Esophagus muscularis mucosa (tissue), 4 donors: ENCODE results near the gene FKBP2. TPM values are rescaled to one million over a fixed set of nuclear protein-coding genes. Genes with fewer than 3 reads are reported as not detected.

Experiments
- DNase-seq: peaks from one replicate; pipeline ENCODE4 v3.0.0-alpha.2; 2017; ENCODE audit errors: extremely low spot score
- H3K27ac ChIP-seq, 4 donors: fragments of 200-600 bp; sonication (generic); replicated peaks in 1 of 4; 1 replicate in 3 of 4; 2 replicates in 1 of 4; pipeline ENCODE4 v1.5.1; 2016 to 2019; ENCODE audit warnings: mild to moderate bottlenecking in 1 of 4
- H3K27me3 ChIP-seq, 4 donors: fragments of 200-600 bp; sonication (generic); one replicate each; pipeline versions ENCODE4 v1.5.1 to v1.6.0; 2016 to 2019
- H3K36me3 ChIP-seq, 4 donors: fragments of 200-600 bp; sonication (generic); one replicate each; pipeline ENCODE4 v1.5.1; 2016 to 2019
- H3K4me1 ChIP-seq, 4 donors: fragments of 200-600 bp; sonication (generic); one replicate each; pipeline ENCODE4 v1.5.1; 2016 to 2019
- H3K4me3 ChIP-seq, 4 donors: fragments of 200-600 bp; sonication (generic); 1 replicate in 2 of 4; 2 replicates in 2 of 4; pipeline ENCODE4 v1.5.1; 2016 to 2019; ENCODE audit warnings: mild to moderate bottlenecking in 4 of 4, moderate library complexity in 1 of 4
- H3K9me3 ChIP-seq, 4 donors: fragments of 200-600 bp; sonication (generic); 1 replicate in 3 of 4; 2 replicates in 1 of 4; pipeline ENCODE4 v1.5.1; 2016 to 2019
- EP300 ChIP-seq: sonication (generic); formaldehyde crosslinking; IDR thresholded peaks from one replicate; pipeline ENCODE4 v1.6.1; 2017; ENCODE audit warnings: antibody characterized with exemption
- POLR2A ChIP-seq: fragments of 450-650 bp; IDR thresholded peaks from one replicate; pipeline ENCODE4 v1.6.1; 2017; ENCODE audit warnings: antibody characterized with exemption, moderate library complexity, mild to moderate bottlenecking, low read depth
- POLR2AphosphoS5 ChIP-seq, 2 donors: sonication (generic); formaldehyde crosslinking; IDR thresholded peaks; one replicate each; pipeline ENCODE4 v1.6.1; 2017; ENCODE audit warnings: antibody characterized with exemption in 2 of 2
- WGBS: methylation state at CpG from one replicate; pipeline ENCODE4 v1.1.5; 2018; 5-methylcytosine and 5-hydroxymethylcytosine counted together
- intact Hi-C: fragments of 100-400 bp; cut with DNase I; formaldehyde crosslinking; loops from one replicate; pipeline ENCODE4 v1.15.1; 2023
- total RNA-seq, 4 donors: library from RNA; depleted of rRNA; stranded (reverse); fragments of >200 nt; gene quantifications; one replicate each; pipeline versions ENCODE4 v1.1.0 to v1.2.1, GENCODE V29; 2016
- TF ChIP-seq, protein P1 (sequence below), 3 experiments: fragments of 200-600 bp in 2 of 3; fragments of 450-650 bp in 1 of 3; sonication (generic) in 2 of 3; IDR thresholded peaks; one replicate each; pipeline ENCODE4 v1.5.1; 2017 to 2019; ENCODE audit warnings: antibody characterized with exemption in 3 of 3, mild to moderate bottlenecking in 2 of 3, moderate library complexity in 1 of 3

Gene FKBP2
- total RNA-seq, 4 donors from 2014 or later: 49.0 to 87.8 (median 65.5) TPM

DNA sequence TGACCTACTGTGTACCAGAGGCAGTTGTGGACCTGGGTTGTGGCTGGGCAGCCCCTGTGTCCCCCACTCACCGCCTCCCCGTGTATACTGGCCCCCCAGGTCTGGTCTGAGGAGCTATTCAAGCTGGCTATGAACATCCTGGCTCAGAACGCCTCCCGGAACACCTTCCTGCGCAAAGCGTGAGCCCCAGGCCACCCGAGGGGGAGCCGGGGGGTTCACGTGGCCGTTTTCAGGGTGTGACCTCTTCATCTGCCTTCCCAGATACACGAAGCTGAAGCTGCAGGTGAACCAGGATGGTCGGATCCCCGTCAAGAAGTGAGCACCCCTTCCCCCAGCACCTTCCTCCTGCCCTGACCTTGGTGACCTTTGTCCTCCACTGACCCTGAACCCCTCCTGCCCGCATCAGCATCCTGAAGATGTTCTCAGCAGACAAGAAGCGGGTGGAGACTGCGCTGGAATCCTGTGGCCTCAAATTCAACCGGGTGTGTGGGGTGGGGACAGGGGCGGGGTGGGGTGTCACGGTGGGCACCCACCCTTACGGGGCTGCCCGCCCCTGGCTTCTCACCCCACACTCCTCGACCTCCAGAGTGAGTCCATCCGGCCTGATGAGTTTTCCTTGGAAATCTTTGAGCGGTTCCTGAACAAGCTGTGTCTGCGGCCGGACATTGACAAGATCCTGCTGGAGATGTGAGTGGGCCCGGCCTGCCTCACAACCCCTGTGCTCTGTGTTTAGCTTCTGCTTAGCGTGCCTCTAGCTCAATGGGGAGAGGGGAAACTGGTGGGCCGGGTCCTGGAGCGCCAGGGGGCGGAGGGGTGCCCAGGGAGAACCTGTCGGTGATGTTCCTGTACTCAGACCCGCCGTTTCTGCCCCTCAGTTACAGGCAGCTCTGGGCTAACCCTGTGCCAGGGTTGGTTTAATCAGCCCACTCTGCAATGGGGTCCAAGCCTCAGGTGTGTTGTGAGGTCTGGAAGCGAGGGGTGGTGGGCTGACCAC, 14.5 kb downstream of the FKBP2 start:
- peaks cover 22 to 63% (median 60%) of the 10 kb centered on the region in 4 donors for H3K36me3 ChIP-seq

DNA sequence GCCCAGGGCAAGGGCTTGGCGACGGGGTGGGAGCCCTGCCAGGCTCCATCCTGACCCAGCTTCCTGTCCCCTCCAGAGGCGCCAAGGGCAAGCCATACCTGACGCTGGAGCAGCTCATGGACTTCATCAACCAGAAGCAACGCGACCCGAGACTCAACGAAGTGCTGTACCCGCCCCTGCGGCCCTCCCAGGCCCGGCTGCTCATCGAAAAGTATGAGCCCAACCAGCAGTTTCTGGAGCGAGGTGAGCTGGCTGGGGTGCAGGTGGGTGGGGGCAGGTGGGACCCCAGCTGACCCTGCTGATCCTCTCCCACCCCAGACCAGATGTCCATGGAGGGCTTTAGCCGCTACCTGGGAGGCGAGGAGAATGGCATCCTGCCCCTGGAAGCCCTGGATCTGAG, 15.4 kb downstream of the FKBP2 start:
- DNase-seq: no peak
- peaks cover 22 to 34% (median 27%) of the 10 kb centered on the region in 4 donors for H3K4me1 ChIP-seq
- H3K9me3 ChIP-seq: no peaks in the 10 kb centered on the region
- TF ChIP-seq EP300 (no peak), POLR2A (no peak), POLR2AphosphoS5 (IDR thresholded peaks at IDR 0.05) (no peak)
- TF ChIP-seq, protein P1, sequence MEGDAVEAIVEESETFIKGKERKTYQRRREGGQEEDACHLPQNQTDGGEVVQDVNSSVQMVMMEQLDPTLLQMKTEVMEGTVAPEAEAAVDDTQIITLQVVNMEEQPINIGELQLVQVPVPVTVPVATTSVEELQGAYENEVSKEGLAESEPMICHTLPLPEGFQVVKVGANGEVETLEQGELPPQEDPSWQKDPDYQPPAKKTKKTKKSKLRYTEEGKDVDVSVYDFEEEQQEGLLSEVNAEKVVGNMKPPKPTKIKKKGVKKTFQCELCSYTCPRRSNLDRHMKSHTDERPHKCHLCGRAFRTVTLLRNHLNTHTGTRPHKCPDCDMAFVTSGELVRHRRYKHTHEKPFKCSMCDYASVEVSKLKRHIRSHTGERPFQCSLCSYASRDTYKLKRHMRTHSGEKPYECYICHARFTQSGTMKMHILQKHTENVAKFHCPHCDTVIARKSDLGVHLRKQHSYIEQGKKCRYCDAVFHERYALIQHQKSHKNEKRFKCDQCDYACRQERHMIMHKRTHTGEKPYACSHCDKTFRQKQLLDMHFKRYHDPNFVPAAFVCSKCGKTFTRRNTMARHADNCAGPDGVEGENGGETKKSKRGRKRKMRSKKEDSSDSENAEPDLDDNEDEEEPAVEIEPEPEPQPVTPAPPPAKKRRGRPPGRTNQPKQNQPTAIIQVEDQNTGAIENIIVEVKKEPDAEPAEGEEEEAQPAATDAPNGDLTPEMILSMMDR (IDR thresholded peaks at IDR 0.05): no peak
- no peak overlapping the region for H3K4me3 ChIP-seq
- intact Hi-C loops: no loop called here
- 69% methylated on average over 5 of the region's 15 CpGs for whole genome bisulfite sequencing
- no peak overlapping the region for H3K27ac ChIP-seq
- no peaks in the 10 kb centered on the region for H3K27me3 ChIP-seq
- peaks cover 26 to 69% (median 66%) of the 10 kb centered on the region in 4 donors for H3K36me3 ChIP-seq

More for the DNA sequence above, 14.5 kb downstream of the FKBP2 start:
- Histone ChIP-seq H3K4me3 (no peak overlapping the region), H3K4me1 (peaks cover 29 to 42% (median 35%) of the 10 kb centered on the region in 4 donors), H3K9me3 (no peaks in the 10 kb centered on the region), H3K27ac (no peak overlapping the region), H3K27me3 (no peaks in the 10 kb centered on the region)
- WGBS: 75% methylated on average over 16 of the region's 35 CpGs
- intact Hi-C loops: no loop called here
- DNase-seq: no peak
- no peak for TF ChIP-seq EP300
- TF ChIP-seq POLR2AphosphoS5 (IDR thresholded peaks at IDR 0.05): no peak
- no peak for TF ChIP-seq POLR2A
- TF ChIP-seq, protein P1 (IDR thresholded peaks at IDR 0.05): no peak

DNA sequence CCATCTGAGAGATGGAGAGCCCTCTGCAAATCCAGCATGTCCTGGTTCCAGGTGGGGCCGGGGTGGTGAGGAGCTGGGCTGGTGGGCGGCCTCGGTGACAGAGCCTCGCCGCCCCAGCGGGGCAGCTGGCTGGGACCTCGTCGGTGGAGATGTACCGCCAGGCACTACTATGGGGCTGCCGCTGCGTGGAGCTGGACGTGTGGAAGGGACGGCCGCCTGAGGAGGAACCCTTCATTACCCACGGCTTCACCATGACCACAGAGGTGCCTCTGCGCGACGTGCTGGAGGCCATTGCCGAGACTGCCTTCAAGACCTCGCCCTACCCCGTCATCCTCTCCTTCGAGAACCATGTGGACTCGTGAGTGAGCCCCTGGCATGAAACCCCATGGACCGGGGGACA, 17.5 kb downstream of the FKBP2 start:
- DNase-seq: no peak
- Histone ChIP-seq H3K27me3 (no peaks in the 10 kb centered on the region), H3K4me1 (peaks cover 6 to 16% (median 10%) of the 10 kb centered on the region in 4 donors), H3K4me3 (no peak overlapping the region), H3K36me3 (peaks cover 39 to 89% (median 87%) of the 10 kb centered on the region in 4 donors), H3K9me3 (no peaks in the 10 kb centered on the region), H3K27ac (no peak overlapping the region)
- WGBS: 83% methylated on average over 7 of the region's 24 CpGs
- TF ChIP-seq EP300: no peak
- intact Hi-C loops: no loop called here

DNA sequence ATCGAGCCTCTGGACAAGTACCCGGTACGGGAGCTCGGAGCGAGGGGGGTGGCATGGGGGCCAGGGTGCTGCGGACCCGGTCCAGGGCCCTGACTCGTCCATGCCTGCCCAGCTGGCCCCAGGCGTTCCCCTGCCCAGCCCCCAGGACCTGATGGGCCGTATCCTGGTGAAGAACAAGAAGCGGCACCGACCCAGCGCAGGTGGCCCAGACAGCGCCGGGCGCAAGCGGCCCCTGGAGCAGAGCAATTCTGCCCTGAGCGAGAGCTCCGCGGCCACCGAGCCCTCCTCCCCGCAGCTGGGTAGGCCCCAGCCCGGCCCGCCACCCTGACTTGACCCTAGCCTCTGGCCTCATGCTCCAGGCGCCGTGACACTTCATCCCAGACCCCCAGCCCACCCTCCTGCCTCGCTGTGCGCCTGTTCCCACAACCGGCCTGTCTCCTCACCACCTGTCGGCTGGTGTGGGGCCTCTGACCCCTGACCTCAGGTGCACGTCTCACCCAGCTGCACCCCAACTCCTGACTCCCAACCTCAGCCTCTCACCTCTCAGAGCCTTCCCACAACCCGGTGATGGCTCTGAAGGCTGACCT, 18.1 kb downstream of the FKBP2 start:
- Histone ChIP-seq H3K27ac (no peak overlapping the region), H3K27me3 (no peaks in the 10 kb centered on the region), H3K9me3 (no peaks in the 10 kb centered on the region), H3K4me1 (peaks cover 0 to 9% (median 4%) of the 10 kb centered on the region in 4 donors), H3K4me3 (no peak overlapping the region), H3K36me3 (peaks cover 40 to 96% (median 93%) of the 10 kb centered on the region in 4 donors)
- TF ChIP-seq, protein P1 (IDR thresholded peaks at IDR 0.05): no peak
- TF ChIP-seq EP300 (no peak), POLR2A (no peak), POLR2AphosphoS5 (IDR thresholded peaks at IDR 0.05) (no peak)
- DNase-seq: no peak
- intact Hi-C loops: no loop called here
- WGBS: 95% methylated on average over 11 of the region's 32 CpGs

DNA sequence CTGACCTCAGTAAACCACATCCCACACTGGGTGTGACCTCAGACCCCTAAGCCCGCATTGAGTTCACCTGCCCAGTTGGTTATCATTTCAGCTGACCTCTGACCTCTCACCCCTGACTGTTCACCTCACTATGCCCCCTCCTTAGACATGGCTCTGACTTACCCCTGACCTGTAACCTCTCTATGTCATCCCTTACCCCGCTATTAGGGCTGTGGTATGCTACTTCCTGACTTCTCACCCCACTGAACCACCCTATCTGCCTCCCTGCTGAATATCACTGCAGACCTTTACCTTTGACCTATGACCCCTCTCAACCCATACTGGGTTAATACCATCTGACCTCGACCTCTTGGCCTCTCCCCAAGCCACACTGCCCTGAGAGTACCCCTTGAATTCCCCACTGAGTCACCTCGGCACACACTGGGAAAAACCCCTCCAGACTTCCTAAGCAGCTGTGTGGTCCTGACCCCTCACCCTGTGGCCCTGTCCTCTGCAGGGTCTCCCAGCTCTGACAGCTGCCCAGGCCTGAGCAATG, 18.7 kb downstream of the FKBP2 start:
- Histone ChIP-seq H3K27ac (no peak overlapping the region), H3K4me3 (no peak overlapping the region), H3K36me3 (peaks cover 45 to 98% (median 95%) of the 10 kb centered on the region in 4 donors), H3K27me3 (no peaks in the 10 kb centered on the region), H3K4me1 (peaks cover 0 to 4% (median 2%) of the 10 kb centered on the region in 4 donors), H3K9me3 (no peaks in the 10 kb centered on the region)
- no peak for DNase-seq
- intact Hi-C loops: no loop called here
- TF ChIP-seq POLR2AphosphoS5 (IDR thresholded peaks at IDR 0.05) (no peak), EP300 (no peak)
- TF ChIP-seq, protein P1 (IDR thresholded peaks at IDR 0.05): no peak
- 90% methylated on average over 4 of the region's 4 CpGs for WGBS
